HepG2 (cell line): Measurements from ENCODE around the gene C16orf54. TPM values are rescaled to one million over a fixed set of nuclear protein-coding genes. Genes with fewer than 3 reads are reported as not detected.

Experiments used
- BCLAF1 ChIP-seq: fragments of 450-650 bp; IDR thresholded peaks from 2 replicates; pipeline ENCODE4 v1.6.1; 2017; ENCODE audit warnings: mild to moderate bottlenecking
- CEBPB ChIP-seq: IDR thresholded peaks from 2 replicates; pipeline ENCODE4 v1.6.1; 2011; ENCODE audit warnings: low read depth, low read length, improper control_type of control experiment, borderline replicate concordance
- FOXK1 ChIP-seq: sonication (generic); formaldehyde crosslinking; IDR thresholded peaks from 2 replicates; pipeline ENCODE4 v1.4.0; 2020; ENCODE audit warnings: low read depth, missing genetic modification reagents, borderline replicate concordance
- KAT8 ChIP-seq: IDR thresholded peaks from 2 replicates; pipeline ENCODE4 v1.6.1; 2016; ENCODE audit warnings: missing genetic modification reagents, missing compliant biosample characterization
- MTA3 ChIP-seq: sonication (generic); formaldehyde crosslinking; IDR thresholded peaks from 2 replicates; pipeline ENCODE4 v1.4.0; 2020; ENCODE audit warnings: missing genetic modification reagents
- NFATC3 ChIP-seq: sonication (generic); formaldehyde crosslinking; IDR thresholded peaks from 2 replicates; pipeline ENCODE4 v1.5.1; 2020; ENCODE audit warnings: mild to moderate bottlenecking, missing genetic modification reagents
- NR2F6 ChIP-seq, 2 experiments: IDR thresholded peaks; 2 replicates each; pipeline ENCODE4 v1.6.1; 2016; ENCODE audit warnings: antibody characterized with exemption in 1 of 2, mild to moderate bottlenecking in 1 of 2
- PHF8 ChIP-seq: sonication (generic); formaldehyde crosslinking; IDR thresholded peaks from 2 replicates; pipeline ENCODE4 v1.5.0; 2020; ENCODE audit warnings: missing genetic modification reagents
- THAP9 ChIP-seq: sonication (generic); formaldehyde crosslinking; IDR thresholded peaks from 2 replicates; pipeline ENCODE4; 2020; ENCODE audit warnings: missing genetic modification reagents, mild to moderate bottlenecking, borderline replicate concordance
- USF2 ChIP-seq, 2 experiments: sonication (generic) in 1 of 2; formaldehyde crosslinking in 1 of 2; IDR thresholded peaks; 2 replicates each; pipeline versions ENCODE4 v1.5.1 to v1.6.1; 2011 to 2020; ENCODE audit warnings: borderline replicate concordance in 1 of 2, low read depth in 1 of 2, low read length in 1 of 2, mild to moderate bottlenecking in 1 of 2, missing genetic modification reagents in 1 of 2, moderate library complexity in 1 of 2
- ZBTB20 ChIP-seq: sonication (generic); formaldehyde crosslinking; IDR thresholded peaks from 2 replicates; pipeline ENCODE4 v1.8.1; 2023; ENCODE audit warnings: missing genetic modification reagents, low read depth, mild to moderate bottlenecking, borderline replicate concordance
- ZFAT ChIP-seq: sonication (generic); formaldehyde crosslinking; conservative IDR thresholded peaks from 2 replicates; pipeline ENCODE4 v1.8.1; 2023; ENCODE audit warnings: missing genetic modification reagents, inconsistent platforms
- ZNF121 ChIP-seq: sonication (generic); formaldehyde crosslinking; IDR thresholded peaks from 2 replicates; pipeline ENCODE4 v1.5.0; 2020; ENCODE audit warnings: mild to moderate bottlenecking, missing genetic modification reagents
- polyA plus RNA-seq, 8 experiments: library from polyadenylated mRNA; depleted of rRNA in 3 of 8; stranded (reverse) in 7 of 8; unstranded in 1 of 8; fragments of >200 nt; fragmentation: Illumina TruSeq in 4 of 8; extraction: Trizol in 4 of 8; gene quantifications; 2 replicates each; pipeline versions ENCODE4 v1.2.1 to v1.2.3, GENCODE V29; 2011 to 2016; ENCODE audit warnings: low read depth in 4 of 8, missing spikeins in 1 of 8, mixed read lengths in 1 of 8; ENCODE audit not compliant: insufficient read depth in 1 of 8
- total RNA-seq, 5 experiments: library from RNA; depleted of rRNA; stranded (reverse); fragments of >200 nt; fragmentation: Illumina TruSeq; extraction: Trizol; gene quantifications; 2 replicates each; pipeline ENCODE4 v1.2.3, GENCODE V29; 2016; ENCODE audit warnings: low read depth in 1 of 5

Gene C16orf54
- total and polyA plus RNA-seq, 2 of the 13 experiments (the other 11 are each of a cell fraction or from before 2014, with no cell fraction given): not detected

GRCh38 chr16:29730649-29731048 is 15.1 kb downstream of the C16orf54 start (continued):
- no peak for TF ChIP-seq PHF8 (CRISPR knock-in tag)
- TF ChIP-seq NFATC3 (CRISPR knock-in tag): no peak
- TF ChIP-seq BCLAF1: no peak
- no peak for TF ChIP-seq NR2F6 (IDR thresholded peaks at IDR 0.05)
- TF ChIP-seq NR2F6 (CRISPR knock-in tag; IDR thresholded peaks at IDR 0.05): no peak
- no peak for TF ChIP-seq THAP9 (CRISPR knock-in tag)
- peak; percentile 31; the same call in 1 of the 2 replicates for TF ChIP-seq ZNF121 (CRISPR knock-in tag)
- TF ChIP-seq USF2 (IDR thresholded peaks at IDR 0.05; ENCODE audit: low read depth, low read length): no peak
- no peak for TF ChIP-seq USF2 (CRISPR knock-in tag; IDR thresholded peaks at IDR 0.05; ENCODE audit: borderline replicate concordance)
- TF ChIP-seq FOXK1 (CRISPR knock-in tag): no peak
- no peak for TF ChIP-seq MTA3 (CRISPR knock-in tag)
- TF ChIP-seq KAT8 (CRISPR knock-in tag): no peak
- no peak for TF ChIP-seq ZFAT (CRISPR knock-in tag)
- TF ChIP-seq CEBPB: peak; percentile 11; the same call in 1 of the 2 replicates
- TF ChIP-seq ZBTB20 (CRISPR knock-in tag): no peak
- TF ChIP-seq, all 625 proteins: peak for 3
